Hindlimb muscle (tissue), 1 donor: ENCODE measurements around the gene TREX2. TPM values are rescaled to one million over a fixed set of nuclear protein-coding genes. Genes with fewer than 3 reads are reported as not detected.

Source experiments
- DNase-seq: peaks from one replicate; pipeline ENCODE4 v3.0.0-alpha.2; 2013
- polyA plus RNA-seq: library from polyadenylated mRNA; unstranded; fragments of 120-200 nt; gene quantifications from one replicate; pipeline ENCODE4 v1.2.1, GENCODE V29; 2013; ENCODE audit not compliant: insufficient read length

The TREX2 gene
- polyA plus RNA-seq, 1 donor: 0.43 TPM

DNA sequence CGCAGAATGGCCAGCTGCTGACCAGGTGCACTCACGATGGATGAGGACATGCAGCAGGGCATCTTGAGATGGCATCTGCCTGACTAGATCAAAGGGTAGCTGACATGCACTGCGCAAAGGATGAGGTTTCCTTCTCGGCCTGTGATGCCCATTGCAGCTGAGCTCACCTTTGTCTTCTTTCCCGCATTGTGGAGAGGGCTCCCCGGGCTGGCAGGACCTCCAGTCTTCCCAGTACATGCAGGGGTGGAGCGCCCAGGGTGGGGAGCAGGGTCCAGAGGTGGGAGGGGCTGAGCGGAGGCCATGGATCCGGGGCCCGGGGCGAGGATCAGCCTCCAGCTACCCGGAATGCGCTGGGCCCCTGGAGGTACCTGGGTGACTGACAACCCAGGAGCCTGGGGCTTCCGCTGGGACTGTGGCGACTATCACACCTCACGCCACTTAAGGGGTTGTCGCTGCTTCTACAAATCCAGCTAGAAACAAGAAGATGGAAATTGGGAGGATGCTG is 12.0 kb downstream of the TREX2 start:
- DNase-seq: no peak

GRCh38 chrX:153433161-153433680 is 12.6 kb downstream of the TREX2 start:
- no peak for DNase-seq

DNA sequence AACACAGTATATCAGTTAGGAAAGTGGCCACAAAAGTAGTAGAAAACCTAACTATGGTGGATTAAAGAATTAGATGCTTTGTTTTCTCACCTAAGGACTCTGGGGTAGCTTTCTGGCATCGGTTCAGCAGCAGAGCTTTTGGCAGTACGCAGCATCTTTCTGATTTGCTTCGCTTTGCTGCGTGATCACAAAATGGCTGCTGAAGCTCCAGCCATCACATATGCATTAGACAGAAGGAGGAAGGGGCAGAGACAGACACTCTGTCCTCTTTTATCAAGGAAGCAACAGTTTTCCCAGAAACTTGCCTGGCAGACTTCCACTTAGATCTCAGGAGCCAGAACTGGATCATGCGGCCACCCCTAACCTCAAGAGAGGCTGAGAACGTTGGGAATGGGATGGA is 15.1 kb downstream of the TREX2 start:
- DNase-seq: no peak

GRCh38 chrX:153426204-153426603 is 19.7 kb downstream of the TREX2 start:
- DNase-seq: no peak

DNA sequence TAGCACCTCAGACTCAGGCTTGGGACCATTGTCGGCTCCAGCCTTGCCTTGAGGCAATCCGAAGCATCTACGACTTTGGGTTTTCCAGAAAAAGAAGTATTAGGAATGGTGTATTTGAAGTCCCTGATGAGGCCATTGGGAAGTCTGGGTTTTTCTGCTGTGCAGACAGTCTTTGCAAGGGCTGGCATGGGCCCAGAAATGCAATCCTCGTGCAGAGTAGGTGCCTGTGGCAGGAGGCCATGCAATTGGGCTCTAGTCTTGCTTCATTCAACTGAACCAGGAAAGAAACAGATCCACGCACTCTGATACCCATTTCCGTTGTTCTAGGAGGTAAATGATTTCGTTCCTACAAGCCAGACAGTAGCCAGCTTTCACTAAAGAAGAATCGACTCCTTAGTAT is 22.2 kb downstream of the TREX2 start:
- DNase-seq: no peak

GRCh38 chrX:153421856-153422255 is 24.0 kb downstream of the TREX2 start:
- DNase-seq: no peak

GRCh38 chrX:153420851-153421599 is 24.8 kb downstream of the TREX2 start:
- DNase-seq: no peak

DNA sequence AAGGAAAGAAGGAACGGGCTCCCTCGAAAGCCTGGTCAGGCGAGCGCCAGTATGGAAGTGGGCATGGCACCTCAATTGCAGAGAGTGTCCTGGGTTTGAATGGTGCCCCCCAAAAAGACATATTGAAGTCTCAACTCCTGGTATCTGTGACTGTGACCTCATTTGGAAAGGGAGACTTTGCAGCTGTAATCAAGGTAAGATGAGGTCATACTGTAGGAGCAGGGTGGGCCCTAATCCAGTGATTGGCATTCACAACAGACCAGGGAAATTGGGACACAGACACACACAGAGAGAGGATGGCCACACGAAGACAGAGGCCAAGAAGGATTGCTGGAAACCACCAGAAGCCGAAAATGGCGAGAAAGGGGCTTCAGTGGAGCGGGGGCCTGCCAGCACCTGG is 28.2 kb downstream of the TREX2 start:
- DNase-seq: no peak

- DNase-seq: no peak
Measured at GRCh38 chrX:153416781-153417450, 28.9 kb downstream of the TREX2 start.

- DNase-seq: peak; percentile 8
Measured at GRCh38 chrX:153414856-153415510, 30.9 kb downstream of the TREX2 start.

- no peak for DNase-seq
Measured at GRCh38 chrX:153413731-153414130, 32.1 kb downstream of the TREX2 start.

DNA sequence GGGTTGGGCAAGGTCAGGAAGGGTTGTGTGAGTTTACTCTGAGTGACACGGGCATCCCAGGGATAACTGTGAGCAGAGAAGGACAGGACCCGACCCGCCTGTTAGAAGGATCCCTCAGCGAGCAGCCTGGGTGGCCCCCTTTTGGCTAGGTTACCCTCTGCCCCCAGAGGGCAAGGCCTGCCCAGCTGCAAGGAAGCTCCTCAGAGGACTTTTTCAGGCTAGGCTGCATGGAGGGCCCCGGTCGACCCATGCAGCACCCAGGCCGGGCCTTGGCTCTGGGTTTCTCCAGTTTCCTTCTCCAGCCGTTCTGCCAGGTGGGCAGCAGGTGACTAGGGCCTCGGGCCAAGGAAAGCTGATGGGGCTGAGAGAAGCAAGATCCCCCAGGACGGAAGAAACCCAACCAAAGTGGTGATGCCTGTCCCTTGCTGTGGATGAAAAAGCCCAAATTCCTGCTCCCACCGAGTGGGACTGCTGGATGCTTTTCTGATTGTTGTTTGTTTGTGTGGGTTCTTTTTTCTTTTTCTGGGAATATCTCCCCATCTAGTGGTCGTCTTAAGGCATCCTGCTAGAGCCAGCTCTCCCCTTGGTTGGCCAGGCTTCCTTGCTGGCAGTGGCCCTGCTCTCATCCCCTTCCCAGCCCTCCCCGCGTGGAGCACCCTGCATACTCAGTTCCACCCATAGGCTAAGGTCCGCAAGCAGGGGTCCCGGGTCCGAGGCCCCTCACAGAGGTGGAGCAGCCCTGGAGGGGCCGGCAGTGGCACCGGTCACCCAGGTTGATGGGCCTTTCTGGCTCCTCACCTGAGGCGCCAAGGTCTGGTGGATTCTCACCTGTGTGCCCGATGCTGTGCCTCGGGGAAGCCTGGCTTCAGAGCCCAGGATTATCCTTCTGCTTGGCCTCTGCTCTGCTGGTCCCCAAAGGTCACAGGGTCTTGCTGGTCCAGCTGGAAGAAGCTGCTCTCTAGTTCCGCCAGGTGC is 32.8 kb downstream of the TREX2 start:
- DNase-seq: peak; percentile 23

DNA sequence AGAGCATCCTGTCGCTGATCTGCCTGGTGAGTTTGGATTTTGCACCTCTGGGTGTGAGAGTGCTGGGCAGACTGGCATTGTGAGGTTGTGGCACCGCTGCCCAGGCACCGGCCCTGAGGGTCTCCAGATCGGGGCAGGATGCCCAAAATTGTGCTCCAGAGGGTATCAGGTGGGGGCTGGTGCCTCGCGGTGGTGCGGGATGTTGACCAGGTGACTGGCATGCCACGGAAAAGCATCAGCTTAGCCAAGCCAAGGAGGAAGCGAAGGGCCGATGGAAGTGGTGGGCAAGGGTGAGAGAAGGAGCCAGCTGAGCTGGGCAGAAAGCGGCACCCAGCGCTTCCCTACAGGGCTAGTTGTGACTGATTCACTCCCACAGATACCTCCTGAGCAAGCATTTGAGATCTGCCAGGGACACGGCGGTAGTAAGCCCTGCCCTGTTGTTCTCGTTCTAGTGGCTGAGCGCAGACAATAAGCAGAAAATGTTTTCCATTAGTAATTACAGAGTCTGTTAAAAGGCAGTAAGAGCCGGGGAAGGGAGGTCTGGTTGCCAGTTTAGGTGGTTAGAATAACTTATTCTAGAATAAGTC is 33.8 kb downstream of the TREX2 start:
- DNase-seq: no peak

- DNase-seq: peak; percentile 15
Measured at GRCh38 chrX:153411255-153411987, 34.4 kb downstream of the TREX2 start, which contains the start of gene ZFP92. TSS of gene ZFP92 (plus strand) at chrX:153411472. CDS start at chrX:153418323, 6,851 bp downstream.

GRCh38 chrX:153410888-153411254 is 35.0 kb downstream of the TREX2 start:
- DNase-seq: no peak

GRCh38 chrX:153410373-153410772 is 35.5 kb downstream of the TREX2 start:
- no peak for DNase-seq

- no peak for DNase-seq
Measured at GRCh38 chrX:153409414-153410101, 36.3 kb downstream of the TREX2 start.

DNA sequence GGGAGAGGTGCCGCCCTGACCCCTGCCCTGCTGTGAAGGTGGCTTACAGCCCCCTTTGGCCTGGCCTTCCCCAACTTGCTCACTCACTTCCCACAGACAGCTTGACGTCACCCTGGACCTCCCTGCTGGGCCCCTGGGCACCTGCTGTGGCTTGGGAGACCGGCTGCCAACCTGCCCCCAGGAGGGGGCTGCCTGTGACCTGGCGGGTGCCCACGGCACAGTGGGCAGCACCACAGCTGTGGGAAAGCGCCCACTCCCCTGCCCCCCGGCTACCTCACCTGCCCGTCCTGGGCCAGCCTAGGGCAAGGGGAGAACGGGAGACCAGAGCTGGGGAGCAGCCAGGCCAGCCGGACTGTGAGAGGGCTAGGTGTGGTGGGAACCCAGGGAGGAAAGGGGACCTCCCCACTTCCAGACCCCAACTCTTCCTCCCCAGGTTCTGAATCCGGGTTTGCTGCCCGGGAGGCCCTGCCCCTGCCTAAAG is 36.9 kb downstream of the TREX2 start:
- no peak for DNase-seq

DNA sequence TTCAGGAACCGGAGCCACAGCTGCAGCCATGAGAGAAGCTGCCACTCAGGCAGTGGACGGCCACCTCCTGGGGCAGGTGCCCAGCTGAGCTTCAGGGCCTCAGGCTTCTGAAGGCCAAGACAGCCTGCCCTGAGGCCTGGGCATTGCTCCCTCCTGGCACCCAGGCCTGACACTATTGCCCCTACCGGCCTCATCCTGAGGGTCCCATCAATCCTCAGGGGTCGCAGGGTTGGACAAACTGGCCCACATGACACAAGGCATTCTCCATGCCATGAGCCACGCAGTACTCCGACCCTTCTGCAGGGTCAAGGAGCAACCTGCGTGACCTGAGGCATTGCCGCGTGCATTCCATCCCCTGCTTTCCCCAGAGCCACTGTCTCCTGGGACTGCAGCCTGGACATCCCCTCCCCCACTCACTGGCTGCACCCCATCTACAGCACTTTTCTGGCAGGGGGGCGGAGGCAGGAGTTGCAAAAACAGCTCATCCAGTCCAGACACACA is 37.6 kb downstream of the TREX2 start:
- no peak for DNase-seq

- DNase-seq: no peak
Measured at GRCh38 chrX:153407736-153408135, 38.1 kb downstream of the TREX2 start.
